K562 (cell line): Measurements from ENCODE around the gene NFILZ. TPM values are rescaled to one million over a fixed set of nuclear protein-coding genes. Genes with fewer than 3 reads are reported as not detected.

Experiments used
- ATAC-seq: fragments of 200-7000 bp; cut with Tn5 transposase; 3 replicates; pipeline ENCODE4 v1.9.1; 2020; ENCODE audit warnings: moderate library complexity
- Bru-seq: library from RNA; stranded (reverse); fragments of 400-500 nt; gene quantifications from one replicate; lab custom pipeline; 2021; lab: Mats Ljungman, UMichigan
- BruChase-seq, 2 experiments: library from RNA; stranded (reverse); fragments of 400-500 nt; gene quantifications; one replicate each; lab custom pipeline; 2021; lab: Mats Ljungman, UMichigan
- BruUV-seq: library from RNA; stranded (reverse); fragments of 400-500 nt; replicated peaks from 2 replicates; lab custom pipeline; 2021; lab: Mats Ljungman, UMichigan
- CTCF ChIA-PET: fragments of 300-600 bp; formaldehyde crosslinking; extraction: SDS; loops from one replicate; lab custom pipeline; 2021; ENCODE audit warnings: low intra/inter-chr PET ratio; lab: Yijun Ruan, JAX
- POLR2A ChIA-PET: fragments of 300-600, 350-650 bp; sonication (Branson Sonifier 250); formaldehyde crosslinking; extraction: SDS; loops from one replicate; lab custom pipeline; 2021; ENCODE audit warnings: antibody characterized with exemption, inconsistent platforms; lab: Yijun Ruan, JAX
- DNase-seq, 4 experiments: peaks; one replicate each; pipeline versions ENCODE4 v3.0.0 to v3.0.0-alpha.2; 2011 to 2018; ENCODE audit warnings: low spot score in 3 of 4, mixed read lengths in 3 of 4; ENCODE audit errors: extremely low read depth in 1 of 4
- FAIRE-seq: peaks from 2 replicates; lab custom pipeline; 2011; peaks lifted over from hg19 to GRCh38; lab: Jason Lieb, UNC
- H2AFZ ChIP-seq: 2 replicates; pipeline ENCODE4 v1.6.0; 2011; ENCODE audit warnings: low read depth, low read length, control low read depth, inconsistent platforms
- H3K27ac ChIP-seq: fragments of 200-600 bp; 3 replicates; pipeline ENCODE4 v1.8.0; 2011; ENCODE audit warnings: low read depth, mild to moderate bottlenecking, control low read depth, inconsistent platforms, low read length, moderate library complexity, mixed read lengths; ENCODE audit errors: extremely low read depth
- H3K27me3 ChIP-seq, 2 experiments: fragments of 300-600 bp in 1 of 2; 2 replicates in 1 of 2; 3 replicates in 1 of 2; pipeline versions ENCODE4 v1.6.0 to v1.8.0; 2011; ENCODE audit warnings: inconsistent platforms in 2 of 2, low read length in 2 of 2, mild to moderate bottlenecking in 1 of 2, mixed read lengths in 1 of 2, moderate library complexity in 1 of 2; ENCODE audit not compliant: control insufficient read depth in 2 of 2, insufficient read depth in 2 of 2
- H3K36me3 ChIP-seq: fragments of 300-600 bp; 3 replicates; pipeline ENCODE4 v1.8.0; 2011; ENCODE audit warnings: mild to moderate bottlenecking, low read length, inconsistent platforms; ENCODE audit not compliant: control insufficient read depth, insufficient read depth
- H3K4me1 ChIP-seq, 2 experiments: fragments of 200-600 bp in 1 of 2; replicated peaks in 1 of 2; 2 replicates in 1 of 2; 3 replicates in 1 of 2; pipeline versions ENCODE4 v1.5.1 to v1.8.0; 2011; ENCODE audit warnings: inconsistent platforms in 2 of 2, low read length in 2 of 2, mild to moderate bottlenecking in 1 of 2, mixed read lengths in 1 of 2, moderate library complexity in 1 of 2; ENCODE audit not compliant: control insufficient read depth in 2 of 2, insufficient read depth in 2 of 2
- H3K4me2 ChIP-seq: 2 replicates; pipeline ENCODE4 v1.6.1; 2011; ENCODE audit warnings: low read length, control low read depth, inconsistent platforms, mixed read lengths; ENCODE audit not compliant: insufficient read depth
- H3K4me3 ChIP-seq: fragments of 200-600 bp; sonication (generic), shearing (Covaris generic); 2 replicates; pipeline ENCODE4 v1.5.1; 2016; ENCODE audit warnings: control low read depth, inconsistent platforms
- H3K79me2 ChIP-seq: fragments of 200-600 bp; 3 replicates; pipeline ENCODE4 v1.8.0; 2011; ENCODE audit warnings: low read length, inconsistent platforms; ENCODE audit not compliant: control insufficient read depth, insufficient read depth
- H3K9ac ChIP-seq, 2 experiments: 2 replicates each; pipeline versions ENCODE4 v1.6.0 to v1.6.1; 2011; ENCODE audit warnings: low read depth in 2 of 2, low read length in 2 of 2, control low read depth in 1 of 2, inconsistent platforms in 1 of 2, mild to moderate bottlenecking in 1 of 2, mixed read lengths in 1 of 2; ENCODE audit not compliant: insufficient read depth in 1 of 2
- H3K9me1 ChIP-seq: one replicate; pipeline ENCODE4 v1.6.0; 2011; ENCODE audit warnings: inconsistent platforms, mild to moderate bottlenecking, low read length, moderate library complexity; ENCODE audit not compliant: control insufficient read depth, insufficient read depth
- H3K9me3 ChIP-seq: replicated peaks from 2 replicates; pipeline ENCODE4 v1.5.1; 2011; ENCODE audit warnings: low read depth, low read length, inconsistent platforms; ENCODE audit not compliant: control insufficient read depth, insufficient read depth
- H4K20me1 ChIP-seq: replicated peaks from 2 replicates; pipeline ENCODE4 v1.6.1; 2011; ENCODE audit warnings: low read length, inconsistent platforms, mixed read lengths; ENCODE audit not compliant: control insufficient read depth, insufficient read depth
- ATF3 ChIP-seq, 2 experiments: fragments of 450-650 bp in 1 of 2; sonication (generic) in 1 of 2; formaldehyde crosslinking in 1 of 2; IDR thresholded peaks in 1 of 2; conservative IDR thresholded peaks in 1 of 2; 2 replicates each; pipeline versions ENCODE4 v1.6.1 to v1.8.1; 2016 to 2023; ENCODE audit warnings: mild to moderate bottlenecking in 2 of 2, moderate library complexity in 2 of 2, inconsistent platforms in 1 of 2, missing genetic modification reagents in 1 of 2
- CREBBP ChIP-seq: IDR thresholded peaks from one replicate; pipeline ENCODE4 v1.6.1; 2012; ENCODE audit warnings: low read depth, mild to moderate bottlenecking, control low read depth, inconsistent platforms, low read length
- GTF2B ChIP-seq: IDR thresholded peaks from 2 replicates; pipeline ENCODE4 v1.6.1; 2011; ENCODE audit not compliant: insufficient read length; ENCODE audit errors: extremely low read depth
- MTA1 ChIP-seq: fragments of 450-650 bp; IDR thresholded peaks from 2 replicates; pipeline ENCODE4 v1.6.1; 2017; ENCODE audit warnings: borderline replicate concordance
- WGBS: fragments of 100-300 bp; shearing (Covaris generic); methylation state at CpG from one replicate; pipeline ENCODE4 v1.1.6; 2016; ENCODE audit warnings: low coverage, mixed read lengths; ENCODE audit not compliant: insufficient coverage; ENCODE audit errors: missing lambda C conversion rate; 5-methylcytosine and 5-hydroxymethylcytosine counted together
- in situ Hi-C: fragments of 300-500 bp; cut with MboI; formaldehyde crosslinking; loops from 4 replicates; pipeline ENCODE4 v1.15.0; 2018; ENCODE audit warnings: inconsistent platforms, mixed read lengths
- intact Hi-C: fragments of 100-400 bp; cut with micrococcal nuclease; formaldehyde crosslinking; loops from 2 replicates; pipeline ENCODE4 v1.14.2; 2022
- long read RNA-seq, 3 experiments: library from polyadenylated mRNA in 2 of 3; library from RNA in 1 of 3; unstranded in 2 of 3; stranded (forward) in 1 of 3; transcript quantifications; one replicate each; pipeline ENCODE4 v2.0.0, GENCODE V29; 2019 to 2022
- polyA minus RNA-seq, 3 experiments: library from RNA; depleted of rRNA, polyadenylated mRNA; stranded (reverse); fragments of >200 nt; gene quantifications; 2 replicates each; pipeline ENCODE4 v1.2.3, GENCODE V29; 2011
- polyA plus RNA-seq, 8 experiments: library from polyadenylated mRNA; depleted of rRNA in 4 of 8; stranded (reverse) in 5 of 8; unstranded in 3 of 8; fragments of >200 nt; fragmentation: Nextera tagmentation in 2 of 8; fragmentation: Illumina TruSeq in 1 of 8; extraction: Ambion mirVana in 2 of 8; extraction: Trizol in 1 of 8; gene quantifications; 2 replicates each; pipeline versions ENCODE4 v1.2.1 to v1.2.3, GENCODE V29; 2011 to 2014; ENCODE audit warnings: inconsistent platforms in 1 of 8, missing spikeins in 1 of 8
- total RNA-seq, 7 experiments: library from RNA; depleted of rRNA in 6 of 7; stranded (reverse); fragments of >200 nt in 6 of 7; fragmentation: Illumina TruSeq in 2 of 7; extraction: Trizol in 2 of 7; gene quantifications; 2 replicates each; pipeline versions ENCODE4 v1.2.1 to v1.2.3, GENCODE V29; 2011 to 2021; ENCODE audit warnings: low replicate concordance in 1 of 7

The NFILZ gene
- not detected in 2 replicates for total RNA-seq (2011; cell fraction: chromatin; rRNA removed; ENCODE audit: low replicate concordance)
- total RNA-seq (2011; cell fraction: nucleolus; rRNA removed): not detected in 2 replicates
- not detected in 2 replicates for total RNA-seq (2011; cell fraction: nucleoplasm; rRNA removed)
- not detected in 2 replicates for total RNA-seq (2014; rRNA removed)
- total RNA-seq (2014; rRNA removed; fragmentation: Illumina TruSeq; extraction: Trizol): not detected in 2 replicates
- not detected in 2 replicates for total RNA-seq (2015; rRNA removed; fragmentation: Illumina TruSeq; extraction: Trizol)
- not detected in 2 replicates for total RNA-seq (2021)
- polyA plus RNA-seq (2011; rRNA removed): not detected in 2 replicates
- polyA plus RNA-seq (2011; cell fraction: cytosol; rRNA removed): not detected in 2 replicates
- not detected in 2 replicates for polyA plus RNA-seq (2011; cell fraction: nucleus; rRNA removed)
- not detected in 2 replicates for polyA plus RNA-seq (2012)
- polyA plus RNA-seq (2014; fragmentation: Illumina TruSeq; extraction: Trizol): not detected in 2 replicates
- polyA plus RNA-seq (2014; fragmentation: Nextera tagmentation; extraction: Ambion mirVana): not detected
- not detected in 2 replicates for polyA plus RNA-seq (2014; rRNA removed)
- polyA minus RNA-seq (2011; rRNA and poly(A)+ RNA removed): not detected in 2 replicates
- not detected in 2 replicates for polyA minus RNA-seq (2011; cell fraction: cytosol; rRNA and poly(A)+ RNA removed)
- not detected in 2 replicates for polyA minus RNA-seq (2011; cell fraction: nucleus; rRNA and poly(A)+ RNA removed)
- Bru-seq, nascent RNA: not detected
- BruChase-seq, experiment 1, labeled RNA remaining after a 2-hour chase: not detected
- not detected for BruChase-seq, experiment 2, labeled RNA remaining after a 6-hour chase
- long read RNA-seq, experiment 1: 0 reads
- long read RNA-seq, experiment 2: 0 reads
- long read RNA-seq, experiment 3: 0 reads

- Histone ChIP-seq H3K27me3 (peaks cover 9 to 30% of the 10 kb centered on the region in 2 experiments; a peak in 3 of 5 replicates), H2AFZ (no peak within 1 kb of the TSS), H3K36me3 (no peaks in the 10 kb centered on the region), H3K4me3 (no peak within 1 kb of the TSS), H3K4me1 (no peaks in the 10 kb centered on the region), H3K9ac (no peak within 1 kb of the TSS; a peak in 1 of 4 replicates), H4K20me1 (no peaks in the 10 kb centered on the region), H3K27ac (no peak within 1 kb of the TSS), H3K9me1 (no peaks in the 10 kb centered on the region), H3K79me2 (no peaks in the 10 kb centered on the region), H3K9me3 (no peaks in the 10 kb centered on the region), H3K4me2 (no peak within 1 kb of the TSS)
- in situ Hi-C loops: no loop called here
- DNase-seq: no peak
- FAIRE-seq: no peak
- BruUV-seq: no TSS peak
- ChIA-PET POLR2A (no interaction called here), CTCF (no interaction called here)
- TF ChIP-seq GTF2B (no peak), CREBBP (no peak), MTA1 (no peak), ATF3 (IDR thresholded peaks at IDR 0.05) (no peak), ATF3 (CRISPR knock-in tag; conservative IDR thresholded peaks at IDR 0.05) (no peak)
- intact Hi-C loops: no loop called here
- WGBS: 3% methylated on average over 11 of the region's 11 CpGs
- no peak for ATAC-seq
Observed at GRCh38 chr19:8629996-8630683, at the start of gene NFILZ. Gene NFILZ, plus strand, starts transcription at chr19:8630633. Its CDS starts 46,133 bp downstream, at chr19:8676766.
